ENCODE measurements around the gene RENBP.

Gene RENBP

GRCh38 chrX:153945956-153946943 lies 1.8 kb upstream of the RENBP start:
- no peak for TF ChIP-seq CTCF (IDR thresholded peaks at IDR 0.05; ENCODE audit: low read depth, low read length)
- H3K4me3 ChIP-seq (ENCODE audit: low read depth, low read length), result no peak overlapping the region

- no peak overlapping the region for H3K4me3 ChIP-seq (ENCODE audit: low read depth, low read length)
- TF ChIP-seq CTCF (IDR thresholded peaks at IDR 0.05; ENCODE audit: low read depth, low read length), result no peak
Measured at GRCh38 chrX:153944800-153945150, 332 bp upstream of the RENBP start.

- no peak overlapping the region for H3K4me3 ChIP-seq (ENCODE audit: low read depth, low read length)
- TF ChIP-seq CTCF (IDR thresholded peaks at IDR 0.05; ENCODE audit: low read depth, low read length), result no peak
Measured at GRCh38 chrX:153941336-153942252, 2.8 kb downstream of the RENBP start.

GRCh38 chrX:153939573-153939972 lies 4.9 kb downstream of the RENBP start:
- TF ChIP-seq CTCF (IDR thresholded peaks at IDR 0.05; ENCODE audit: low read depth, low read length), result no peak
- no peak overlapping the region for H3K4me3 ChIP-seq (ENCODE audit: low read depth, low read length)

GRCh38 chrX:153938226-153938786 lies 6.1 kb downstream of the RENBP start:
- TF ChIP-seq CTCF (IDR thresholded peaks at IDR 0.05; ENCODE audit: low read depth, low read length), result no peak
- no peak overlapping the region for H3K4me3 ChIP-seq (ENCODE audit: low read depth, low read length)

GRCh38 chrX:153937056-153937455 lies 7.4 kb downstream of the RENBP start:
- TF ChIP-seq CTCF (IDR thresholded peaks at IDR 0.05; ENCODE audit: low read depth, low read length), result no peak
- H3K4me3 ChIP-seq (ENCODE audit: low read depth, low read length), result no peak overlapping the region

Measured in WI38 (cell line).